NCI-H1694 (cell line): ENCODE results near the gene EPYC.
A peak's percentile ranks its signal among the peaks of the same experiment; 100 is the strongest.

Source experiments
- DNase-seq: peaks from one replicate; lab custom pipeline; 2025; lab: John Stamatoyannopoulos, UW

Gene EPYC

DNA sequence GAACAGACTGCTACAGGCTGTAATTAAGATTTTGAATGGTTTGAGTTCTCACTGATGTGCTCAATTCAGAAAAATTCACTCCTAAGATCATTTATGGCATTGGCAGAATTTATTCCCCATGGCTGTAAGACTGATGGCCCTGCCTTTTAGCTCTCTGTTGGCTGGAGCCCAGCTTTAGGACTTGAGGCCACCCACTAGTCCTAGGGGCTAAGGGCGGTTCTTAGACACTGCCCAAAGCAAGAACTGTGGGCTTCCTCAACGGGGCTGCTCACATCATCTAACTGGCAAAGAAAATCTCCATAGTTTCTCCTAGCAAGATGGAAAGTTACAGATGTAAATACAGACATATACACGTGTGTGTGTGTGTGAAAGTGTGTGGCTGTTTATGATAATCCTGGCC lies 46.4 kb downstream of the EPYC start:
- no peak for DNase-seq

DNA sequence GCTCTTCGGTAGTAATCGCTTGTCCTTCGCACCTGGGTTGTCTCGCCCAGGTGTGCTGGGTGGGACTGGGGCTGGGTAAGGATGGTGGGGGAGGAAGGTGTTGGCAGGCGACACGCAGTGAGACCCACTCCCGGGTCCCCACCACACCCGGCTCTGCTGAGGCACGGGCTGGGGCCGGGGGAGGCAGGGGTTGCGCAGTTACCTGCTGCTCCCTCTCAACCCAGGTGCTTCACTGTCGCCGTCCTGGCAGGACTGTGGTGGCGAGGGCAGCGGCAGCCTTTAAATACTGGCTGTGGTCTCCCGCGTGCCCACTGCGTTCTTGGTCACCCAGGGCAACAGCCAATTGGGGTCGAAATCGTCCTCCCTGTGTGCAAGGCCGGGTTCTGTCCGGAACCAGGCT lies 49.9 kb downstream of the EPYC start, which contains the start of gene CCER1:
Gene CCER1 (minus strand): TSS at position 256 of the 400 bp plus-strand sequence. CDS start 434 bp downstream, outside the sequence.
- no peak for DNase-seq

DNA sequence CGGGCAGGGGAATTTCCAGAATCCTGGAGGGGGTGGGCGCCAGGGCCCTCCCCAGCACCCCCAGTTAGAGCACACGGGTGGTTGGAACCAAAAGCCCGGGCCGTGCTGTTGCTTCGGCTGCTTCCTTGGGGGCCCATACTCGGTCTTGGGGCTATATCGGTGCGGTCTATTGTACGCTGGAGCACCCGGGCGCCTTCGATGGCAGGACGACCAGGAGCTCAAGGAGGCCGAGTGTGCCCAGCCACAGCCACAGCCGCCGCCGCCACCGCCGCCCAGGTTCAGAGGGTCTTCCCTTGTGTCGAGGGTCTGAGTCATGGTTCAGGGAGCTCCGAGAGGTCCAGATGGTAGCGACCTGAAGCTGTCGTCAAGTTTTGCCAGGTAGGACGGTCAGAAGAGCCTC lies 50.3 kb downstream of the EPYC start:
- no peak for DNase-seq

DNA sequence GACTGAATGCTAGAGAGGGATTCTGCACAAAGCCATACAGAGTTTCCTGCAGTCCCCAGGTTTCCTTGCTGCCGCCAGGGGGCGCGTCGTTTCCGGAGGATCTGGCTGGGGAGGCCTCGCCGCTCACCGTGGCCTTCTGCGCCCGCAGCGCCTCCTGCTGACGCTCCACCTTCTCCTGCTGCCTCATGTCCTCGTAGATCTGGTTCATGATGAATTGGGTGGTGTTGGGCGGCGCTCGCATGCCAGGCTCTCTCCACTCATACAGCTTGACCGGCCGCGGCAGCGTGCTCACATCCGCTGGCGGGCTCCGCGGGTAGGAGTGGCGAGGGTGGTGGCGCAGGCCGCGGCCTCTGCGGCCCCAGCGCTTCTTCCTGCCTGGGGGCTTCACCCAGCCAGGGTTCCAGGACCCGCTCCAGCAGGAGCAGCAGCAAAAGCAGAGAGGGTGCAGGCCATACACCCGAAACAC lies 50.8 kb downstream of the EPYC start:
- DNase-seq, result no peak

DNA sequence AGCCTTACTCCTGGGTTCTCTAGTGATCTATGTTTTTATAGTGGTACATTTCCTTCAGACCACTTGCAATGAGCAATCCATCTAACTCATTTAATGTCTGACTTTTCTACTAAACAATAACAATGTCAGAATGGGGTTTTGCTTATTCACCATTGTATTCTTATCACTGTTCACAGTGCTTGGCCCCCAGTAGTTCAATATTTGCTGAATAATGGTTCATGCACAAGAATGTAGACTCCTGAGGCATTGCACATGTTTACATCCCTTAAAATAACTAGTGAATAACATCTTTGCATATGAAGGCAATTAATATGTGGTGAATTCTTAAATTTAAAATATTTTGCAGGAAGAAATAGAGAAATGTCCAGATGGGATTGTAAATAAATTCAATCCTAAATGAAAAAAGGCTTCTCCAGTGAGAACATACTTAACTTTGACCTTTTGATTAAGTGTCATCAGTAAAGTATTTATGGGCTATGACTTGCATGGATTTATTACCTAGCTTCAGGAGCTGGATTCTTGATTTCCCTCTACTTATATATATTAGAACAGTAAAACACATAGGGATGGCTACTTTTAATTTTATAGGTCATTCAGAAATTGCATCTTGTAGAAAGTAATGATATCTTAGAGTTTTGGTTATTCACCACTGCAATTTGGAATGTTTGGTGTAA lies 53.2 kb downstream of the EPYC start:
- no peak for DNase-seq

DNA sequence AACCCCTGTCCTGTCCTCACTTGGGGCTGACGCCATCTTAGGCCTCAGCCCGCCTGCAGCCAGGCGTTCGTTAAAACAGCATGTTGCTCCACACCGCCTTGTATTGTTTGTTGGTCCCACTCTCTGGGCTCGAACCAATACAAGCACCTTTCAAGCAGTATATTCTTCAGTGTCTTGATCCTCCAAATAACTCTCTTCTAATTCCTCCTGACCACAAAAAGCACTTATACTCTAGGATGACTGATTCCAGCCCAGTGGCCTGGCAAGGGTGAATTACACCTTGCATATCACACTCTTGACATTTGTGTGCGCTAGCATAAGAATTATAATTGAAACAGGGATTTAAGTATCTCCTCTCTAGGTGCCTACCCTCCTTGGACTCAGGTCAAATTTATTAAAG lies 56.9 kb downstream of the EPYC start:
- DNase-seq, result no peak

DNA sequence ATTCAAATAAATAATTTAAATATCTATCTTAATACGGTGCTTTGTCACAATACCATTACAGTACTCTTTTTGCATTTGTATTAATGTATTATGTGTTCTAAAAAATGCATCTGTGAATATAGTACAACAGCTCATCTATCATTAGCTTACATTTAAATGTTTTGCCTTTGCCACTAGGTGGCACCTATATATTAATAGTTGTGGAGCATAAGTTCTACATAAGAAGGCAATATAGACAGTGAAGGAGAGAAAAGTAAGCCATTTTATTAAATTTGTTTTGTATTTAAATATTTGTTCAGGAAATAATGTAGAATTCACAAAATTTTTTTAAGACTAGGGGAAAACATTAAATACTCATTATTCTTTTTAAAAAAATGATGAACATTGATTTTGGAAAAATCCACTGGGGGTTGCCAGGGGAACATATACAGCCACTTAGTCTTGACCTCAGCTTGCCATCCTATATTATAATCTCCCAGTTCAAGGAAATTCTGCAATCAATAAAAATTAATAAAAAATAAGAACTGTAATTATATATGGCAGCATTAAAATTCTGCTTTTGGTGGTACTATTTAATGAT lies 59.6 kb downstream of the EPYC start:
- DNase-seq, result peak; percentile 3

DNA sequence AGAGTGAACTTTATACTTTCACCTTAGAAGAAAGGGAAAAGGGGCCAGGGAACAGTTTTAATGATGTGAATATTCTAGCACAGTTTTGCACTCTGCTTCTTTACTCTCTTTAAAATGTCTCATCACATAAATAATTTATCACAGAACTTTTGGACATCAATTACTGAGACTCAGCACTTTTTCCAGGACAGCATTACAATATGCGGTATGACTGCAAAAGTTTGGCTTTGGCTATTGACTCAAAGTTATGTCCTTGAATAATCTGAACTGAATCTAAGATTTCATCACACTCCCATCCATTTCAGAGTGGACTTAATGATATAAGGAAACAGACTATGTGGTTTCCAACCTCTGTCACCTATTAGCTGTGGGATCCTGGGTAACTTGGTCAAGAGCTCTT lies 61.5 kb downstream of the EPYC start:
- no peak for DNase-seq

DNA sequence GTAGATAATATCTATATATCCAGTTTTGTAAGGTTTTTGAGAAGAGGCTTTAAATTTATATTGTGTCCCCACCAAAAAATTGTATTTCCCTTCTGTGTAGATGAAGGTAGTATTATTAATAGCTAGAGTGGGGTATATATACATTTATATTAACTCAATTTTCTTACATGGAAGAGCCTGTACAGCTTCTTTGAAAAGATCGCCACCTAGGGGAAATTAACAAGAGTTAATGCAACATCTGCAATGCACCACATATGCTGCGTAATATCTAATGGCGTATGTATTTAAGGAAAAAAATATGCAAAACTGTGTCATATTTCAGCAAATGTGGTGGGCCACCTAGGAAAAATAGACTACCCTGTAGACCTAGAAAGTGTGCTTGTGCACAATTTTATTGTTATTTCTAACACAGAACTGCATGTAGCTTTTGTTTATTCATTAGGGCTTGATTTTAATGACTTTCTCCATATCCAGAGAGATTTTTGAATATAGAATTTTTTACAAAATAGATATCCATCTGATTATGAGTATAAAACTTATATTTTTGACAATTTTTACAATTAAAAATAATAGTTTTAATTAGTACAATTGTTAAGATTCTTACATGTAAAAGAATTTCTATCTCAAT lies 63.8 kb downstream of the EPYC start:
- peak; percentile 38 for DNase-seq

DNA sequence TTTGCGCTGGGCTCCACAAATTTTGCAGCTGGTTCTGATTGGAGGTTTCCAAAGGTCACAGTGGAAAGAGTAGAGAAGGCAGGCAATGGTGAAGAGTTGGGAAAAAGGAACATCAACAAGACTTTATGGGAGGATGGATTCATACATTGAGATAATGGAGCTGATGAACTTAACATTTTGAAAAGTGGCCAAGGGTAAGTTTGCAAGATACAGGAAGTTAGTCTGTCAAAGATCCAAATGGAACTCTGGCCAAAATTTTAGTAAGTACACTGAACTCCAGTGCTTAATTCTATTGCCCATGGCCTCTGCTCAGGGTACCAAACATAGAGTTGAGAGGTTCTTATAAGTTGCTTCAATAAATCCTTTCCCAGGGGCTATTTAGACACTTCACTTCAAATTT lies 65.4 kb downstream of the EPYC start:
- DNase-seq, result no peak

DNA sequence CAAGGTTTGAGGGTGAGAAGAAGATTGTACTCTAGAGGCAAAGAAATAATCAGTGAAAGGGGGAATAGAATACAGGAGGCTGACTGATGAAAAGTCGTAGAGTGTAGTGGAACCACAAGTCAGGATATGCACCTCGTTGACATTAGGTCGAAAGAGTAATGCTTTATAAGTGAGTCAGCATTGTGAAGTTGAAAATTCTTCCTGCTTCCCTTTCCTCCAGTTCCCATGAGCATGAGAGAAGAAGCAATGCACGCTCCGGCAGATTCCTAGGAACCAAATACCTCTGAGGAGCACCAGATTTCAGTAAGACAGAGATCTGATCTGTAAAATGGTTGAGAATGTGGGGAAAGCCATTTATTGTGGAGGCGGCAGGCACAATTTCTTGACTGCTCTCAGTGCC lies 66.3 kb downstream of the EPYC start:
- DNase-seq, result no peak

DNA sequence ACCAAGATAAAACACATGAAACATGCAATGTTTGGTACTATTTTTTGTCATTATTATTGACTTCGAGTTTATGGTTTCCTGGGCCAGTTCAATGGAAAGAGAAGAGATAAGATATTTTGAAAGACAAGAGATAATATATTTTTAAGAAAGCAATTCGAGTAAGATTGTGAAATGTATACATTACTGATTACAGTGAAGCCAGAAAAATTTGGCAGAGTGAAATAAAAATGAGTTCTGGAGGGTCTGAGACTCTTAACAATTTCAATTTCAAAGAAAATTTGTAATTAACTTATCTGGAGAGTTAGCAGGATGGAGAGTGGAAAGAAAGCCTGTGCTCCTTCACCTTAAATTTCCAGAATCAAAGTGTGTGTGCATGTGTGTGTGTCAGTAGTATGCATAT lies 67.1 kb downstream of the EPYC start:
- no peak for DNase-seq

DNA sequence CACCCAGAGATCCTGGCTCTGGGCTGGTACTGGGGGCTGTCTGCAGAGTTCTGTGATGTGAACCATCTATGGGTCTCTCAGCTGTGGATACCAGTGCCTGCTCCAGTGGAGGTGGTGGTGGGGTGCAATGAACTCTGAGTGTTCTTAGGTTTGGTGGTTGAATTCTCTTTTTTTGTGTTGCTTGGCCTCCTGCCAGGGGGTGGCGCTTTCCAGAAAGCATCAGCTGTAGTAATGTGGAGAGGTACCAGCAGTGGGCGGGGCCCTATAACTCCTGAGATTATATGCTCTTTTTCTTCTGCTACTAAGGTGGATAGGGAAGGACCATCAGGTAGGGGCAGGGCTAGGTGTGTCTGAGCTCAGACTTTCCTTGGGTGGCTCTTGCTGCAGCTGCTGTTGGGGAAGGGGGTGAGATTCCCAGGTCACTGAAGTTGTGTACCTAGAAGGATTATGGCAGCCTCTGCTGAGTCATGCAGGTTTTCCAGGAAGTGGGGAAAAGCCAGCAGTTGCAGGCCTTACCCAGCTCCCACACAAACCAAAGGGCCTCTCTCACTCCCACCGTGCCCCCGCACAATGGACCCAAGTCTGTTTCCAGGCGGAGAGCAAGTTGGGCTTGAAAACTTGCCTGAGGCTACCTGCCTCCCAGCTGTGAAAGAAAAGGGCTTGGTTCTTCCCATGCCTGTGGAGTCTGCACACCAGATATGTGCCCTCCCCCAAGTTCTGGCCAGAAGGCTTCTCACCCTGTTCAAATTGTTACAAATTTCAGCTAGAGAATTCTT lies 68.4 kb downstream of the EPYC start:
- no peak for DNase-seq

DNA sequence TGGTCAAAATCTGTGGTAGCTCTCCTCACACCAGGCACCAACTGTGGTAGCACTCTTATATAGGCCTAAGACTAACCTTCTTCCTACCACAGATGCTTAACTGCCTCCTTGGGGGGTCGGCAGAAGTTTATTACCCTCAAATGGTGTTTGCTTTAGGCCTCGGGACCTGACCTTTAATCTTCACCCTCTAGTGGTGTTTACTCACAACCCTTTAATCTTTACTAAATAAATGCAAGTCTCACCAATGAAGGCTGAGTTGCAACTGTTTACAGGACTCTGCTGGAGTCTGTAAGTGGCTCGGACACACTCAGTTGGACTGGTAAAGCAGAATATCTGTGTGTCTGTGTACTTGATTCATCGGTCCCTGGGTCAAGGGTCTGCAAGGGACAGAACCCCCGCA lies 79.2 kb downstream of the EPYC start:
- DNase-seq, result no peak

DNA sequence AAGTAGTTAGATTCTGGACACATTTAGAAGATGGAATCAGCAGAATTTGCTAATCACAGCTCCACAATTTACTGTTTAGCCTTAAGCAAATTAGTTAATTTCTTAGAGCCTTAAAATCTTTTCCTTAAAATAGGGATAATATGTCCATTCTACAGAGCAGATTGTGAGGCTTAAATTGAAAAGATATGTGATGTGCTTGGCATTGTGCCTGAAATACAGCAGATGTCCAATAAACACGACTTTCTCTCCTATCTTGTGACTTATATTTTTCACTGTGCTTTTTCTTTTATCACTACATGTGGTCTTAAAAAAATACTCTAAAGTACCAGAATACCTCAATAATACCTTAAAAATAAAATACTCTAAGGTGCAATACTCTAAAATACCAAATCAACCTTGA lies 80.4 kb downstream of the EPYC start:
- DNase-seq, result no peak

DNA sequence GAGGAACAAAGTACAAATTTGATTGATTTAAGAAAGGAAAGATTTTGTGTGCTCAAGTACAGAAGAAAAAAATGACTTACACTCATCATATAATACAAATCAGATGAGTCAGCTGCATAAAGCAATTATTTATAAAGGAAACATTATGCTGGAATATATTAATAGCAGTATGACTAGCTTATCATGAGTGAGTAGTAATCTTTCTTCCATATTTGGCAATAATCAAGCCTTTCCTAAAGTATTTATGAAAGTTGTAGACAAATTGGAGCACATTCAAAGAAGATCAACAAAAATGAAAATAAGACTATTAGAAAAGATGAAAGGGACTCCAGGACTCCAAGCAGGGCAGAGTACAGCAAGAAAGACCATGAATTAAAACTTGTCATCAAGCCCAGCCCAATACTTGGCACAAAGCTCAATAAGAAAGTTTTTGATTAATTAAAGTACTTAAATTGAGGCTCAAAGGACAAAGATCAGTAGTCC lies 82.6 kb downstream of the EPYC start:
- DNase-seq, result no peak

DNA sequence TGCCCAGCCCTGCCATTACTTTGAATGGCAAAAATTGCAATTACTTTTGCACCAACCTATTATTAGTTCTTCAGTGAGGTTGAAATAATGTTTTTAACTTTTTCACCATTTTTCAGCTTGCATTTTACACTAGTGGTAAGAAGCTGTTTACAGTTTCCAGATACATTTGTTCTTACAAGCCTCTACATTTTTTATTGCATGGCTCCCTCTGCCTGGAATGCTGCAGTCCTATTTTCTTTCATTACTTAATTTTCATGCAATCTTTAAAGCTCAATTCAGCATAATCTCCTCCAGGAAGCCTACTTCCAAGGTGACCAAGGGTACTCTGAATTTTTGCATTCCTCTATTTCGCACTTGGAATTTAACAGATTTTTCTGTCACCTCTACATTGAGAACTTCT lies 83.2 kb downstream of the EPYC start:
- no peak for DNase-seq

DNA sequence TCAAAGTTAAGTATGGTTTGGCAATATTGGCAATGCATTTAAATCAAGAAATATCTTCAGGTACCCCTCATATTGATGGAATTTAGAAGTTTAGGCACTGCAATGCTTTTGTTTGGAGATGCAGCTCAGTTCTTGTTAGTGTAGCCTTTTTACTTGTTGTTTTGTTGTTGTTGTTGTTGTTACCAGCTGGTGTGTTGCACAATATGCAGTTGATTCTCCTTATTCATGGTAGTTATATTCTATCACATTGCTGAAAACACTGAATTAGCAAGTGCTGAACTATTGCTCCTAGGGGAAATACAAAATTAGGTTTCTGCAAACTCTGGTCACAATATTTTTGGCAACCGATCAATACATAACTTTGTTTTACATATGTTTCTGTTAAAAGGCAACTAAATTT lies 84.5 kb downstream of the EPYC start:
- DNase-seq, result no peak

DNA sequence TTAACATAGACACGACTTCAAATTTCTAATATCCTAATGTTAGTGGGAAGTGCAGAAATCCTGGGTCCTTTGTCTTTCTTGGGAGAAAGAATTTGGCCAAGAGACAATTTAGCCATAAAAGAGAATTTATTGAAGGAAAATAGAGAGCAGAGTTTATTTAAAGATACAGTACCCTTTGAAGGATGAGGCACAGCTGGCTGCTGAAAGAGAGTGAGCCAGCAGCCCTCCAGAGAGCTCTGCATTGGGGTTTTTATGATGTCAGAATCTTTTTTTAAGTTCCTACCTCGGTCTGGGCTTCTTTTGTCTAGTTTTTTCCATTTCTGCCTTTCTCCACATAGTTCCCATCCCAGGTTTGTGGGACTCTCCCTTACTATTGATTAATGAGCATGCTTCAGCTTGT lies 87.3 kb downstream of the EPYC start:
- DNase-seq, result no peak

DNA sequence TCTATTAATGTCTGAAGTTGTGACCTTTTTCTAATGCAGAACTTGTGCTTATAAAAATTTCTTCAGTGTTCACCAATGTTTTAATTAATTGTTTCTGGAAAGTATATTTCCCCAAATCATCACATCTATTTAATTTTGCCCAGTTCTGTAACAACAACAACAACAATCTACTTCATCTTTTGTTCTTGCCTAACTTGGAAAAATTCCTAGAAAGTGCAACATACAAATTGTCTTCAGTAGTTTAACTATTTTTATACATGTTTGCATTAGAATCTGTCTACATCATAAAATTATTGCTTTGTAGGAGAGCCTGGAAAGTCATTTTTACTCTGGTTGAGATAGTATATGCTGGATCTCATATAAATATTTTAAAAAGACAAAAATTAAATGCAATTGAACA lies 88.3 kb downstream of the EPYC start:
- DNase-seq, result no peak

DNA sequence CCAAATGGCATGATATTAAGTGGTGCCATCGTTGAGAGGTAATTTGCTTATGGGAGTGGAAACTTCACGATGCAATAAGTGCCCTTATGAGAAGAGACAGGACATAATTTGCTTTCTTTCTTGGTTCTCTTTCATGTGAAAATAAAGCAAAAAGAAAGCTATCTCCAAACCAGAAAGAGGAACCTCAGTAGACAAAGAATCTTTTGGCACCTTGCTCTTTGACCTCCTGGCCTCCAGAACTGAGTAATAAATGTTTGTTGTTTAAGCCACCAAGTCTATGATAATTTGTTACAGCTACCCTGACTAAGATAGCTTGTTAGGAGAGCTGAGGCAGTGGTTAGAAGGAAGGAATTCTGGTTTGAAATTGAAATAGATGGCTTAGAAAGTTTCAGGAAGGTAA lies 89.4 kb downstream of the EPYC start:
- DNase-seq, result no peak
